Neural cell (in vitro differentiated cells): ENCODE data around the gene MRPL38.

ENCODE experiments used
- CTCF ChIP-seq: fragments of 450-650 bp; IDR thresholded peaks from 2 replicates; pipeline ENCODE4 v1.5.1; 2014; ENCODE audit warnings: antibody characterized with exemption, mild to moderate bottlenecking, moderate library complexity; ENCODE audit not compliant: poor library complexity, severe bottlenecking
- EP300 ChIP-seq: fragments of 450-650 bp; conservative IDR thresholded peaks from 2 replicates; pipeline ENCODE4 v1.6.1; 2014; ENCODE audit warnings: antibody characterized with exemption, mild to moderate bottlenecking, moderate library complexity; ENCODE audit not compliant: poor library complexity, severe bottlenecking
- MXI1 ChIP-seq: fragments of 450-650 bp; conservative IDR thresholded peaks from 2 replicates; pipeline ENCODE4 v1.6.1; 2014; ENCODE audit warnings: antibody characterized with exemption, mild to moderate bottlenecking; ENCODE audit not compliant: poor library complexity, severe bottlenecking
- REST ChIP-seq: IDR thresholded peaks from 2 replicates; pipeline ENCODE4 v1.6.1; 2012; ENCODE audit warnings: borderline replicate concordance

GRCh38 chr17:75910699-75911098, 6.0 kb upstream of the MRPL38 start:
- TF ChIP-seq CTCF (no peak), REST (no peak), MXI1 (no peak), EP300 (no peak)
